HepG2 (cell line): Measurements from ENCODE around the gene GPR183. TPM values are rescaled to one million over a fixed set of nuclear protein-coding genes. Genes with fewer than 3 reads are reported as not detected.

Experiments used
- ATAC-seq: fragments of 200-7000 bp; cut with Tn5 transposase; 3 replicates; pipeline ENCODE4 v1.9.1; 2020; ENCODE audit warnings: mild to moderate bottlenecking, moderate library complexity
- BruUV-seq: library from RNA; stranded (reverse); fragments of 400-500 nt; replicated peaks from 2 replicates; lab custom pipeline; 2021; lab: Mats Ljungman, UMichigan
- CTCF ChIA-PET: fragments of 300-600 bp; formaldehyde crosslinking; extraction: SDS; loops from one replicate; lab custom pipeline; 2021; ENCODE audit warnings: low total read pairs, inconsistent platforms, low intra/inter-chr PET ratio; lab: Yijun Ruan, JAX
- POLR2A ChIA-PET: fragments of 350-600 bp; sonication (Branson Sonifier 250); formaldehyde crosslinking; loops from one replicate; lab custom pipeline; 2020; ENCODE audit warnings: antibody characterized with exemption, inconsistent platforms; lab: Yijun Ruan, JAX
- DNase-seq: peaks from one replicate; pipeline ENCODE4 v3.0.0-alpha.2; 2015; ENCODE audit warnings: low spot score
- FAIRE-seq: peaks from 3 replicates; lab custom pipeline; 2011; peaks lifted over from hg19 to GRCh38; lab: Jason Lieb, UNC
- H2AFZ ChIP-seq: one replicate; pipeline ENCODE4 v1.6.1; 2011; ENCODE audit warnings: low read length, inconsistent platforms
- H3K27ac ChIP-seq: fragments of 300-600 bp; 3 replicates; pipeline ENCODE4 v1.8.0; 2011; ENCODE audit warnings: mixed run types, mild to moderate bottlenecking, mixed read lengths, low read length, inconsistent platforms; ENCODE audit not compliant: insufficient read depth; ENCODE audit errors: extremely low read length
- H3K27me3 ChIP-seq, 2 experiments: fragments of 200-600 bp in 1 of 2; 2 replicates in 1 of 2; 3 replicates in 1 of 2; pipeline versions ENCODE4 v1.6.0 to v1.8.0; 2011; ENCODE audit warnings: low read length in 2 of 2, mild to moderate bottlenecking in 2 of 2, moderate library complexity in 2 of 2, inconsistent platforms in 1 of 2; ENCODE audit not compliant: insufficient read depth in 2 of 2, control insufficient read depth in 1 of 2
- H3K36me3 ChIP-seq, 2 experiments: fragments of 200-600 bp in 1 of 2; replicated peaks in 1 of 2; 2 replicates in 1 of 2; 3 replicates in 1 of 2; pipeline versions ENCODE4 v1.5.1 to v1.8.0; 2011; ENCODE audit warnings: low read length in 2 of 2, inconsistent platforms in 1 of 2; ENCODE audit not compliant: insufficient read depth in 2 of 2, control insufficient read depth in 1 of 2
- H3K4me1 ChIP-seq: 2 replicates; pipeline ENCODE4 v1.5.1; 2012; ENCODE audit warnings: low read length, inconsistent platforms; ENCODE audit not compliant: insufficient read depth
- H3K4me2 ChIP-seq: 2 replicates; pipeline ENCODE4 v1.6.0; 2011; ENCODE audit warnings: low read depth, low read length, inconsistent platforms
- H3K4me3 ChIP-seq, 3 experiments: fragments of 200-600 bp in 1 of 3; sonication (generic), shearing (Covaris generic) in 1 of 3; replicated peaks in 1 of 3; 2 replicates each; pipeline ENCODE4 v1.5.1; 2011 to 2016; ENCODE audit warnings: low read length in 3 of 3, inconsistent platforms in 2 of 3, low read depth in 2 of 3, mild to moderate bottlenecking in 2 of 3, control low read depth in 1 of 3, mixed read lengths in 1 of 3; ENCODE audit not compliant: insufficient read depth in 1 of 3
- H3K79me2 ChIP-seq: one replicate; pipeline ENCODE4 v1.6.1; 2011; ENCODE audit warnings: low read length, inconsistent platforms; ENCODE audit not compliant: insufficient read depth
- H3K9ac ChIP-seq: 2 replicates; pipeline ENCODE4 v1.6.0; 2011; ENCODE audit warnings: mild to moderate bottlenecking, low read depth, low read length, inconsistent platforms; ENCODE audit not compliant: insufficient read depth
- H3K9me3 ChIP-seq: 2 replicates; pipeline ENCODE4 v1.5.1; 2012; ENCODE audit warnings: mild to moderate bottlenecking, low read length
- H4K20me1 ChIP-seq: 2 replicates; pipeline ENCODE4 v1.6.0; 2011; ENCODE audit warnings: inconsistent platforms, mild to moderate bottlenecking, low read length, moderate library complexity; ENCODE audit not compliant: insufficient read depth
- ADNP ChIP-seq: sonication (generic); formaldehyde crosslinking; IDR thresholded peaks from 2 replicates; pipeline ENCODE4 v1.4.0; 2020; ENCODE audit warnings: missing genetic modification reagents
- CBX5 ChIP-seq: sonication (generic); formaldehyde crosslinking; IDR thresholded peaks from 2 replicates; pipeline ENCODE4 v1.4.0; 2020; ENCODE audit warnings: missing genetic modification reagents, borderline replicate concordance
- ELF3 ChIP-seq: IDR thresholded peaks from 2 replicates; pipeline ENCODE4 v1.6.1; 2016; ENCODE audit warnings: missing genetic modification reagents, missing compliant biosample characterization
- FUBP1 ChIP-seq: sonication (generic); formaldehyde crosslinking; IDR thresholded peaks from 2 replicates; pipeline ENCODE4 v1.5.1; 2020; ENCODE audit warnings: missing genetic modification reagents, mild to moderate bottlenecking, borderline replicate concordance
- KDM4B ChIP-seq: sonication (generic); formaldehyde crosslinking; IDR thresholded peaks from 2 replicates; pipeline ENCODE4 v1.4.0; 2020; ENCODE audit warnings: missing genetic modification reagents
- MEF2D ChIP-seq: sonication (generic); formaldehyde crosslinking; IDR thresholded peaks from 2 replicates; pipeline ENCODE4 v1.5.1; 2020; ENCODE audit warnings: mild to moderate bottlenecking, missing genetic modification reagents
- MLXIP ChIP-seq: sonication (generic); formaldehyde crosslinking; IDR thresholded peaks from 2 replicates; pipeline ENCODE4 v1.9.0; 2021; ENCODE audit warnings: missing genetic modification reagents, borderline replicate concordance
- NFE2L2 ChIP-seq: fragments of 150-350 bp; IDR thresholded peaks from 2 replicates; pipeline ENCODE4 v1.6.1; 2014; ENCODE audit warnings: low read length
- POGZ ChIP-seq: sonication (generic); formaldehyde crosslinking; IDR thresholded peaks from 2 replicates; pipeline ENCODE4 v1.4.0; 2020; ENCODE audit warnings: mild to moderate bottlenecking, missing genetic modification reagents
- RNF219 ChIP-seq: sonication (generic); formaldehyde crosslinking; IDR thresholded peaks from 2 replicates; pipeline ENCODE4 v1.5.0; 2020; ENCODE audit warnings: mild to moderate bottlenecking, missing genetic modification reagents
- TOPORS ChIP-seq: sonication (generic); formaldehyde crosslinking; IDR thresholded peaks from 2 replicates; pipeline ENCODE4 v1.8.0; 2023; ENCODE audit warnings: mild to moderate bottlenecking, missing genetic modification reagents
- ZFAT ChIP-seq: sonication (generic); formaldehyde crosslinking; conservative IDR thresholded peaks from 2 replicates; pipeline ENCODE4 v1.8.1; 2023; ENCODE audit warnings: missing genetic modification reagents, inconsistent platforms
- ZFY ChIP-seq: sonication (generic); formaldehyde crosslinking; IDR thresholded peaks from 2 replicates; pipeline ENCODE4 v1.4.0; 2020; ENCODE audit warnings: missing genetic modification reagents
- ZNF263 ChIP-seq: sonication (generic); formaldehyde crosslinking; IDR thresholded peaks from 2 replicates; pipeline ENCODE4 v1.4.0; 2020; ENCODE audit warnings: missing genetic modification reagents
- ZNF33B ChIP-seq: sonication (generic); formaldehyde crosslinking; IDR thresholded peaks from 2 replicates; pipeline ENCODE4 v1.5.1; 2020; ENCODE audit warnings: mild to moderate bottlenecking, missing genetic modification reagents
- ZNF343 ChIP-seq: sonication (generic); formaldehyde crosslinking; IDR thresholded peaks from 2 replicates; pipeline ENCODE4 v1.4.0; 2020; ENCODE audit warnings: mild to moderate bottlenecking, missing genetic modification reagents
- ZNF792 ChIP-seq: IDR thresholded peaks from 2 replicates; pipeline ENCODE4 v1.6.1; 2016
- WGBS: methylation state at CpG from one replicate; pipeline ENCODE4 v1.1.6; 2017; ENCODE audit warnings: low lambda C conversion rate; 5-methylcytosine and 5-hydroxymethylcytosine counted together
- in situ Hi-C: cut with HindIII; loops from 2 replicates; pipeline ENCODE4 v1.10.0; 2017; ENCODE audit warnings: low pct_unique_long_range_greater_than_20kb; ENCODE audit not compliant: extremely low pct_ligation_motif_present
- intact Hi-C: fragments of 100-400 bp; cut with micrococcal nuclease; formaldehyde crosslinking; loops from one replicate; pipeline ENCODE4 v1.10.0; 2022; ENCODE audit not compliant: unreplicated experiment
- polyA plus RNA-seq, 8 experiments: library from polyadenylated mRNA; depleted of rRNA in 3 of 8; stranded (reverse) in 7 of 8; unstranded in 1 of 8; fragments of >200 nt; fragmentation: Illumina TruSeq in 4 of 8; extraction: Trizol in 4 of 8; gene quantifications; 2 replicates each; pipeline versions ENCODE4 v1.2.1 to v1.2.3, GENCODE V29; 2011 to 2016; ENCODE audit warnings: low read depth in 4 of 8, missing spikeins in 1 of 8, mixed read lengths in 1 of 8; ENCODE audit not compliant: insufficient read depth in 1 of 8
- total RNA-seq, 5 experiments: library from RNA; depleted of rRNA; stranded (reverse); fragments of >200 nt; fragmentation: Illumina TruSeq; extraction: Trizol; gene quantifications; 2 replicates each; pipeline ENCODE4 v1.2.3, GENCODE V29; 2016; ENCODE audit warnings: low read depth in 1 of 5
- TF ChIP-seq, protein P1 (sequence below): sonication (generic); formaldehyde crosslinking; IDR thresholded peaks from 2 replicates; pipeline ENCODE4 v1.8.0; 2022; ENCODE audit warnings: missing genetic modification reagents, mild to moderate bottlenecking, inconsistent platforms, borderline replicate concordance

Gene GPR183
- total and polyA plus RNA-seq, 2 of the 13 experiments (the other 11 are each of a cell fraction or from before 2014, with no cell fraction given) = not detected

DNA sequence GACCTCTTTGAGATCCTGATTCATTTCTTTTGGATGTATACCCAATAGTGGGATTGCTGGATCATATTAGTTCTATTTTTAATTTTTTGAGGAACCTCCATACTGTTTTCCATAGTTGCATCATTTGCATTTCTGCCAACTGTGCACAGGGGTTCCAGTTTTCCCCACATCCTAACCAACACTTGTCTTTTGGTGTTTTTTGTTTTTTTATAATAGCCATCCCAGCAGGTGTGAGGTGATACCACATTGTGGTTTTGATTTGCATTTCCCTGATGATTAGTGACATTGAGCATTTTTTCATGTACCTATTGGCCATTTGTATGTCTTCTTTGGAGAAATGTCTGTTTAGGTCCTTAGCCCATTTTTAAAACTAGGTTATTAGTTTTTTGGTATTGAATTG, 18.8 kb upstream of the GPR183 start (continued):
- TF ChIP-seq KDM4B (CRISPR knock-in tag) = no peak
- no peak for TF ChIP-seq ELF3 (CRISPR knock-in tag)

- no peak overlapping the region for H3K4me3 ChIP-seq
- 99% methylated on average over 3 of the region's 3 CpGs for WGBS
- FAIRE-seq (no peak), ATAC-seq (no peak), DNase-seq (no peak)
- H2AFZ ChIP-seq = no peak overlapping the region
- H4K20me1 ChIP-seq = no peaks in the 10 kb centered on the region
- intact Hi-C loops (no loop called here), in situ Hi-C loops (no loop called here)
- CTCF ChIA-PET = no interaction called here
- no peaks in the 10 kb centered on the region for H3K9me3 ChIP-seq
- POLR2A ChIA-PET = no interaction called here
- no peak overlapping the region for H3K9ac ChIP-seq
- H3K27me3 ChIP-seq = no peaks in the 10 kb centered on the region
- H3K79me2 ChIP-seq = no peaks in the 10 kb centered on the region
- H3K4me2 ChIP-seq = no peak overlapping the region
- BruUV-seq = no TSS peak
- H3K4me1 ChIP-seq = no peaks in the 10 kb centered on the region
- H3K27ac ChIP-seq = no peak overlapping the region
- H3K36me3 ChIP-seq = peaks cover 0 to 17% of the 10 kb centered on the region in 2 experiments; a peak in 4 of 5 replicates
- no peak for TF ChIP-seq ZNF343 (CRISPR knock-in tag)
- TF ChIP-seq ZFY = no peak
- no peak for TF ChIP-seq ZFAT (CRISPR knock-in tag)
- TF ChIP-seq POGZ (CRISPR knock-in tag) = no peak
- no peak for TF ChIP-seq TOPORS
- TF ChIP-seq NFE2L2 = no peak
- TF ChIP-seq ZNF263 = no peak
- TF ChIP-seq ZNF33B (CRISPR knock-in tag) = no peak
- TF ChIP-seq RNF219 = no peak
- no peak for TF ChIP-seq MLXIP
- TF ChIP-seq CBX5 = no peak
- no peak for TF ChIP-seq FUBP1 (CRISPR knock-in tag)
- TF ChIP-seq ZNF792 (CRISPR knock-in tag) = no peak
- TF ChIP-seq, protein P1, sequence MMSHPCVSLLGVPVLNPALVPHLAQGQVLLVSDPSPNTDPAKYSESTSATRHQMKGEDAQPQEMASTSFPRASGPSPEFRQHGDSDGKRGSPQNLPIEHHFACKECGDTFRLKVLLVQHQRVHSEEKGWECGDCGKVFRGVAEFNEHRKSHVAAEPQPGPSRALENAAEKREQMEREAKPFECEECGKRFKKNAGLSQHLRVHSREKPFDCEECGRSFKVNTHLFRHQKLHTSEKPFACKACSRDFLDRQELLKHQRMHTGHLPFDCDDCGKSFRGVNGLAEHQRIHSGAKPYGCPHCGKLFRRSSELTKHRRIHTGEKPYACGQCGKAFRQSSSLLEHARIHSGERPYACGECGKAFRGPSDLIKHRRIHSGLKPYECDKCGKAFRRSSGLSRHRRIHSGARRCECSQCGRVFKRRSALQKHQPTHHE (CRISPR knock-in tag) = no peak
- no peak for TF ChIP-seq ADNP (CRISPR knock-in tag)
- no peak for TF ChIP-seq MEF2D (CRISPR knock-in tag)
Measured at GRCh38 chr13:99323488-99323887, 16.3 kb upstream of the GPR183 start.
